GM18873 (cell line): ENCODE data around the gene TMEM176B.
"Not testable (repeated sequence)": the region's sequence is repeated elsewhere in the genome, so short reads cannot be mapped to it uniquely, and the experiment has no call there.

Experiments used
- ATAC-seq: cut with Tn5 transposase; IDR thresholded peaks from one replicate; pipeline ENCODE4 v1.9.1; 2021; ENCODE audit warnings: mild to moderate bottlenecking, moderate library complexity, moderate number of reproducible peaks; ENCODE audit not compliant: unreplicated experiment, low FRiP score

TMEM176B gene

GRCh38 chr7:150791746-150792452 is 8.3 kb downstream of the TMEM176B start:
- ATAC-seq = no peak

DNA sequence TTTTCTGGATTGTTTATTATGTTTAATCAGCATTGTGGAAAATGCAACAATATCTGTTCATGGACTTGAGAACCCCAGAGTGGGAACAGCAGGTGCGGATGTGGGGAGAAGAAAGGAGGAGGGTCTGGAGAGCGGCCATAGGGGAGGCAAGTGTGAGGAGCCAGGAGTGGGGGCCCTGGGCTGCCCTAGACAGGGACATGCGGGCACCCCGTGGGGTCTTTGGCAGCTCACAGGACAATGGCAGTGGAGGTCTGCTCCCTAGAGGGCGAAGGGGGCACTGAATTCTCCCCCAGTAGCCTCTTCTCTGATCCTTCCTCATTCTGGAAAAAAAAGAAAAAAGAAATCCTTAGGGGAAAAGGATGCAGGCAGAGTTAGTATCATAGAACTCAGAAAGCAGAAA is 8.9 kb downstream of the TMEM176B start:
- no peak for ATAC-seq

- no peak for ATAC-seq
Measured at GRCh38 chr7:150790416-150791075, 9.6 kb downstream of the TMEM176B start.

- no peak for ATAC-seq
Measured at GRCh38 chr7:150788474-150789269, 11.5 kb downstream of the TMEM176B start.

- ATAC-seq = no peak
Measured at GRCh38 chr7:150787321-150788281, 12.6 kb downstream of the TMEM176B start.

DNA sequence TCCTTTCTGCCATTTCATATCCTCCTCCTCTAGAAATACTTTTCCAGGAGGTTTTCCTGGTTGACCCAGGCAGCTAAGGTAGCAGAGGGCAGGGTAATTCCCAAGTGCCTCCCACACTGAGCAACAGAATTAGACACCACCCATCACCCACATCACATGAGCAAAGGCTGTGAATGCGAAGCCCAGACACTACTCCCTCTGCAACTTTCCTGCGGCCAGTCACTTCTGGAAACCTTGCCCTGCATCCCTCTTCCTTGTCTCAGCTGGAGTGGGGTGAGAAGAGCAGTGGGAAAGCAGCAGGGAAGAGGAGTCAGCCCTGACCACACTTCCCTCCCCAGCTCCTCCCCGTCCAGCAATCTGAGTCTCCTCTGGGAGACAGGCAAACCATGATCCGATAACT is 15.2 kb downstream of the TMEM176B start:
- ATAC-seq = no peak

- ATAC-seq = no peak
Measured at GRCh38 chr7:150784120-150784736, 15.9 kb downstream of the TMEM176B start.

DNA sequence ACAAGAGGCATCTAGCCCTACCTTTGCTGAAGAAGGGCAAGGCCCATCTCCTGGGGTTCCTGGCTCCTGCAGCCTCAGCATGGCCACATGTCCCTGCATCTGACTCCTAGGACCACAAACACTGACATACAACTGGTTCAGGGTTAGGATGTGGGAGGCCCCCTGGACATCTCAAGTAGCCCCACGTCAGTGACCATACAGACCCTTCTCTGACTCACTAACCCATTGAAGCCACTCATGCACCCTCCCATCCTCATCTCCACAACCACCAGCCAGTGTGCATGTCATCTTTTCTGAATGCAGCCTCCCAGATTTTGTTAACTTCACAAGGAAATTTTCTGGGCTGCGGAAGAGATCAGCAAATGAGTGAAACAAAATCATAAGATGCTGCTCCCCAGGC is 18.2 kb downstream of the TMEM176B start:
- ATAC-seq = no peak

DNA sequence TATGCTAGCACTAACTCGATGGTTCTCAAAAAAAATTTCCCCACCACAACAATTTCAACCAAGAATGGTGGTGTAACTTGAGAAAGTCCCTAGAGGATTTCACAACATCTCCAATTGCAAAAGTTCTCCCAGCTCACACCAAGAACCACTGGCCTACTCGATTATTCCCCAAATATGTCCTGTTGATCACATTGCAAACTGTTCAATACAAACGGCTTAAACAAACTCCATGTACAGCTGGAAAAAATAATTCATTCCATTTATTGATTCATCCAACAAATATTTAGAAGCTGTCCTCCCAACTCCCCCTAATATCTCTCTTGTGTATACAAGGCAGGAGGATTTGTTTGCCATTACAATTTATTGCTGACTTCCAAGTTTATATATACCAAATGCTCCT is 19.1 kb downstream of the TMEM176B start:
- no peak for ATAC-seq

- ATAC-seq = no peak
Measured at GRCh38 chr7:150780292-150780691, 19.9 kb downstream of the TMEM176B start.

GRCh38 chr7:150778738-150779301 is 21.3 kb downstream of the TMEM176B start:
- ATAC-seq = no peak

- ATAC-seq = no peak
Measured at GRCh38 chr7:150778014-150778737, 22.0 kb downstream of the TMEM176B start.

- ATAC-seq = not testable (repeated sequence)
Measured at GRCh38 chr7:150774131-150774530, 26.0 kb downstream of the TMEM176B start.

GRCh38 chr7:150769768-150770167 is 30.4 kb downstream of the TMEM176B start:
- ATAC-seq = no peak

- ATAC-seq = no peak
Measured at GRCh38 chr7:150766334-150766709, 33.8 kb downstream of the TMEM176B start.

DNA sequence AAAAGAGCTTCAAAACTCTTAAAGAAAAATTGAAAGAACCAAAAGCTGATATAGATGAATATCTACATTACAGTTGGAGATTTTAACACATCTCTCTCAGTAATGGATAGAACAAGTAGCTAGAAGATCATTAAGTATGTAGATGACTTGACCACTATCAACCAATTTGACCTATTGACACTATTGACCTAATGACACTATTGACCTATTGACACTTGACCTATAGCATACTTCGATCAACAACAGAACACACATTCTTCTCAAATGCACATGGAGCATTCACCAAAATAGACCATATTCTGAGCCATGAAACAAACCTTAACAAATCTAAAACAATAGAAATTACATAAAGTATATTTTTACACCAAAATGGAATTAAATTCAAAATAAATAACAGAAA is 40.7 kb downstream of the TMEM176B start:
- ATAC-seq = no peak

GRCh38 chr7:150756858-150757257 is 43.3 kb downstream of the TMEM176B start:
- ATAC-seq = no peak

DNA sequence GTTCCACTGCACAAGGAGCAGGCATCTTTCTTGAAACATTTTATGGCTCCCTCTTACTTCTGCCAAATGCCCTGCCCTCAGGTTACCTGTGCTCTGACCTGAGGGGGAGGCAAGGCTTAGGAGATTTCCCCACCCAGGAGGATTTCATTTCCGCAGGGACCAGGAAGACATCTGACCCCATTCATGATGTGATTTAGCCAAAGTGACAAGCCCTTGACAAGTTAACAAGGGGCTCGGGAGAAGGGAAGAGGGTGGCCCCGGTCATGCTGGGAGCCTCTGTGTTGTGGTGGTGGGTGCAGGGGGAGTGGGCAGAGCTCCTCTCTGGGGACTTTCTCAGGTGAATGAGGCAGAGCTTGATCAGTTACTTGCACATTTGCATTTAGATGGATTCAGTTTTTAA is 44.0 kb downstream of the TMEM176B start:
- no peak for ATAC-seq
